Effector memory CD8-positive, alpha-beta T cell (primary cell): Measurements from ENCODE around the gene GPR173.

ENCODE experiments used
- ATAC-seq: fragments of 150-1000 bp; cut with Tn5 transposase; replicated peaks from 2 replicates; pipeline ENCODE4 v1.10.0; 2021; ENCODE audit warnings: mild to moderate bottlenecking, moderate library complexity
- DNase-seq, 3 experiments: peaks; one replicate each; pipeline ENCODE4 v3.0.0; 2021
- H3K27ac Mint-ChIP-seq, 2 donors: one replicate each; pipeline ENCODE4 v1.8.0; 2022; ENCODE audit warnings: mild to moderate bottlenecking in 2 of 2, mixed read lengths in 2 of 2, moderate library complexity in 2 of 2
- H3K27me3 Mint-ChIP-seq, 2 donors: one replicate each; pipeline ENCODE4 v1.8.0; 2022; ENCODE audit warnings: mixed read lengths in 2 of 2
- H3K36me3 Mint-ChIP-seq: one replicate; pipeline ENCODE4 v1.8.0; 2022; ENCODE audit warnings: mild to moderate bottlenecking, moderate library complexity, mixed read lengths; ENCODE audit not compliant: insufficient read depth
- H3K4me1 Mint-ChIP-seq, 2 donors: one replicate each; pipeline ENCODE4 v1.8.0; 2022; ENCODE audit warnings: low read depth in 2 of 2, mixed read lengths in 2 of 2
- H3K4me3 Mint-ChIP-seq, 2 donors: one replicate each; pipeline ENCODE4 v1.8.0; 2022; ENCODE audit warnings: mild to moderate bottlenecking in 2 of 2, mixed read lengths in 2 of 2, moderate library complexity in 2 of 2
- H3K9me3 Mint-ChIP-seq, 2 donors: one replicate each; pipeline ENCODE4 v1.8.0; 2022; ENCODE audit warnings: mixed read lengths in 2 of 2

GPR173 gene

DNA sequence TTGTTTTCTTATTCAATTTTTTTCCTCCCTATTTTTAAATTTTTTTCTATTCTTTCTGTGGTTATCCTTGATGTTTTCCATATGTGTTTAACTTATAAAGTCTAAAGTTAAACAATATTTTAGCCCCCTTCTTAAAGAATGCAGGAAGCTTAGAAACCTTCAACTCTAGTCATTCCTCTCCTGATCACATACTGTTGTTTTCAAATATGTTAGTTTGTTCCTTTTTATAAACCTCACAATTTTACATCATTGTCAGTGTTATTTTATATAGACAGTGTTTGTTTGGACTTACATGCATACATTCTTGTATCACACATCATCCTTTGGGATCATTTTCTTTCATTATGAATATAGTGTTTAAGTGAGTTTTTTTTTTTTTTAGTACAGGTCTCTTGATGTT, 76.9 kb downstream of the GPR173 start:
- Mint-ChIP-seq H3K9me3 (no peaks in the 10 kb centered on the region), H3K27me3 (no peaks in the 10 kb centered on the region), H3K27ac (peak overlapping the region in 1 of 2 donors; percentile 78), H3K36me3 (no peaks in the 10 kb centered on the region), H3K4me1 (peaks cover 8 to 16% of the 10 kb centered on the region in 2 donors), H3K4me3 (no peak overlapping the region)
- ATAC-seq, result no peak
- DNase-seq, result no peak

DNA sequence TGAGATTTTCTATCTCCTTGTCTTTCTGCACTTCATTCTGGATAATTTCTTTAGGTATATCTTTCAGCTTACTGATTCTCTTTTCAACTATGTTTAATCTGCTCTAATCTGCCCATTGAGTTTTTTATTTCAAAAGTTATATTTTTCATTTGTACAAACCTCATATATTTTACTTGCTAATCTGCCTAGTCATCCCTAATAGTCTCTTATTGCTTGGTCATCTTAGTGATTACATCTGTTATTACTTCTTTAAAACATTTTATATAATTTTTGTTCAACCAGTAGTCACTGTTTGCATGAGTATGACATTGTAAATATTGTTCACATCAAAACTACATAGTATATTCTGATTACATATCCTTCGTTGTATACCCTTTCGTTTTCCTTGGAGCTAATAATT, 77.8 kb downstream of the GPR173 start:
- Mint-ChIP-seq H3K4me1 (peaks cover 8 to 16% of the 10 kb centered on the region in 2 donors), H3K9me3 (no peaks in the 10 kb centered on the region), H3K4me3 (no peak overlapping the region), H3K36me3 (no peaks in the 10 kb centered on the region), H3K27ac (peak overlapping the region in 1 of 2 donors; percentile 28), H3K27me3 (no peaks in the 10 kb centered on the region)
- ATAC-seq (no peak), DNase-seq (no peak)

DNA sequence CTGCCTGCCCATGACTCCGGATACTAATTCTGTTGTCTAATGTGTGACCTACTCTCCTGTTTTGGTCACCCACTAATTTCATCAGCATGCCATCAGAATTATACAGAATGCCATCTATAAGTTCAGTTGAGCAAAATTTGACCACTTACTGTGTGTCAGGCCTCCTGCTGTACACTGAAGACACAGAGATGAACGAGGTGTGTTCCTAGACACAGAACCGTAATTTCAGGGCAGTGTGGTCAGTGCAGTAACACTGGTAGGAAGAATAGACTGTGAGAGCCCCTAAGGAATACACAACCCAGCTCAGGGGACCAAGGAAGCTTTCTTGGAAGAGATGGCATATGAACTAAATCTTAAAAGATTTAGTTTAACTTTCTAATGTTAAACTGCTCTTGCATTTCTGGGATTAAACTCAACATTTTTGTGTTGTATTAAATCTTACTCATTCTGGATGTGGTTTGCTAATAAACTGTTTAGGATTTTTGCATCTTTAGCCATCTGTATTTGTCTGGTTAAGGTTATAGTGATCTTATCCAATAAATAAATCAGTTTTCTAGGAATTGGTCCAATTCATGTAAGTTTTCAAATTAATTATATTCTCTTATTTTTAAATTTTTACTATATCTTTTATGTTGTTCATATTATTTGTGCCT, 79.6 kb downstream of the GPR173 start:
- H3K9me3 Mint-ChIP-seq, result no peaks in the 10 kb centered on the region
- no peak overlapping the region for H3K27ac Mint-ChIP-seq
- ATAC-seq, result no peak
- H3K36me3 Mint-ChIP-seq, result peaks cover 8% of the 10 kb centered on the region
- DNase-seq, result no peak
- H3K27me3 Mint-ChIP-seq, result no peaks in the 10 kb centered on the region
- H3K4me1 Mint-ChIP-seq, result peaks cover 8 to 16% of the 10 kb centered on the region in 2 donors
- H3K4me3 Mint-ChIP-seq, result no peak overlapping the region
